H9 (cell line): ENCODE results near the gene NCKAP5. TPM values are rescaled to one million over a fixed set of nuclear protein-coding genes. Genes with fewer than 3 reads are reported as not detected.

ENCODE experiments used
- DNase-seq: peaks from one replicate; pipeline ENCODE4 v3.0.0-alpha.2; 2017
- H2AFZ ChIP-seq: one replicate; pipeline ENCODE4 v1.6.1; 2013; ENCODE audit warnings: mild to moderate bottlenecking, low read length, control low read depth, moderate library complexity
- H2AK5ac ChIP-seq: 2 replicates; pipeline ENCODE4 v1.6.1; 2013; ENCODE audit warnings: low read length, control low read depth, mixed read lengths; ENCODE audit not compliant: insufficient read length
- H2BK120ac ChIP-seq: one replicate; pipeline ENCODE4 v1.6.1; 2013; ENCODE audit warnings: low read depth, mild to moderate bottlenecking, low read length, control low read depth, inconsistent platforms; ENCODE audit not compliant: poor library complexity, severe bottlenecking
- H2BK12ac ChIP-seq: 2 replicates; pipeline ENCODE4 v1.6.1; 2013; ENCODE audit warnings: low read length, control low read depth, mixed read lengths, low read depth; ENCODE audit not compliant: insufficient read length
- H2BK15ac ChIP-seq: 2 replicates; pipeline ENCODE4 v1.6.1; 2013; ENCODE audit warnings: low read depth, low read length, control low read depth
- H2BK20ac ChIP-seq: one replicate; pipeline ENCODE4 v1.6.1; 2013; ENCODE audit warnings: low read depth, mild to moderate bottlenecking, low read length, control low read depth, inconsistent platforms; ENCODE audit not compliant: poor library complexity, severe bottlenecking
- H2BK5ac ChIP-seq: 2 replicates; pipeline ENCODE4 v1.6.1; 2013; ENCODE audit warnings: low read length, control low read depth, mixed read lengths; ENCODE audit not compliant: insufficient read length
- H3K14ac ChIP-seq: 2 replicates; pipeline ENCODE4 v1.6.1; 2013; ENCODE audit warnings: low read length, control low read depth; ENCODE audit not compliant: insufficient read depth
- H3K18ac ChIP-seq: 2 replicates; pipeline ENCODE4 v1.6.1; 2013; ENCODE audit warnings: low read depth, mild to moderate bottlenecking, mixed read lengths, low read length, control low read depth; ENCODE audit not compliant: insufficient read length
- H3K23ac ChIP-seq: 2 replicates; pipeline ENCODE4 v1.6.1; 2013; ENCODE audit warnings: low read length, control low read depth, mixed read lengths, low read depth; ENCODE audit not compliant: insufficient read length
- H3K23me2 ChIP-seq: 2 replicates; pipeline ENCODE4 v1.6.1; 2013; ENCODE audit warnings: low read depth, mild to moderate bottlenecking, mixed read lengths, low read length, control low read depth; ENCODE audit not compliant: insufficient read length, poor library complexity, severe bottlenecking
- H3K27ac ChIP-seq: 2 replicates; pipeline ENCODE4 v1.5.1; 2013; ENCODE audit warnings: low read length, control low read depth, mixed read lengths, low read depth; ENCODE audit not compliant: insufficient read length
- H3K27me3 ChIP-seq: 2 replicates; pipeline ENCODE4 v1.6.1; 2013; ENCODE audit warnings: low read length, control low read depth, inconsistent platforms; ENCODE audit not compliant: insufficient read depth
- H3K4ac ChIP-seq: 2 replicates; pipeline ENCODE4 v1.6.1; 2013; ENCODE audit warnings: low read depth, mild to moderate bottlenecking, control low read depth, inconsistent platforms, low read length, moderate library complexity
- H3K4me1 ChIP-seq: 2 replicates; pipeline ENCODE4 v1.6.1; 2013; ENCODE audit warnings: low read length, control low read depth, inconsistent platforms; ENCODE audit not compliant: insufficient read depth
- H3K4me2 ChIP-seq: 2 replicates; pipeline ENCODE4 v1.6.1; 2013; ENCODE audit warnings: low read length, control low read depth, mixed read lengths; ENCODE audit not compliant: insufficient read length, insufficient read depth
- H3K56ac ChIP-seq: 2 replicates; pipeline ENCODE4 v1.6.1; 2013; ENCODE audit warnings: low read depth, mild to moderate bottlenecking, mixed read lengths, low read length, control low read depth; ENCODE audit not compliant: insufficient read length
- H3K79me1 ChIP-seq: 2 replicates; pipeline ENCODE4 v1.6.1; 2013; ENCODE audit warnings: low read depth, mild to moderate bottlenecking, moderate library complexity, low read length, control low read depth, inconsistent platforms; ENCODE audit not compliant: insufficient read depth, poor library complexity, severe bottlenecking
- H3K79me2 ChIP-seq: 2 replicates; pipeline ENCODE4 v1.6.1; 2013; ENCODE audit warnings: low read length, control low read depth, inconsistent platforms; ENCODE audit not compliant: insufficient read depth
- H3K9ac ChIP-seq: 2 replicates; pipeline ENCODE4 v1.6.1; 2013; ENCODE audit warnings: low read length, control low read depth, mixed read lengths; ENCODE audit not compliant: insufficient read length; ENCODE audit errors: extremely low read depth
- H3K9me3 ChIP-seq: one replicate; pipeline ENCODE4 v1.6.1; 2013; ENCODE audit warnings: low read depth, low read length, inconsistent platforms; ENCODE audit not compliant: control insufficient read depth
- H3T11ph ChIP-seq: one replicate; pipeline ENCODE4 v1.6.1; 2013; ENCODE audit warnings: mild to moderate bottlenecking, low read length, control low read depth, inconsistent platforms
- H4K20me1 ChIP-seq: one replicate; pipeline ENCODE4 v1.6.1; 2013; ENCODE audit not compliant: control insufficient read depth, insufficient read length, insufficient read depth
- H4K5ac ChIP-seq: 2 replicates; pipeline ENCODE4 v1.6.1; 2013; ENCODE audit warnings: low read depth, mild to moderate bottlenecking, mixed read lengths, low read length, control low read depth; ENCODE audit not compliant: insufficient read length
- H4K8ac ChIP-seq: replicated peaks from 2 replicates; pipeline ENCODE4 v1.6.1; 2013; ENCODE audit warnings: low read length, control low read depth, mixed read lengths, low read depth; ENCODE audit not compliant: insufficient read length
- H4K91ac ChIP-seq: 2 replicates; pipeline ENCODE4 v1.6.1; 2013; ENCODE audit warnings: low read depth, mild to moderate bottlenecking, moderate library complexity, mixed read lengths, low read length, control low read depth; ENCODE audit not compliant: insufficient read length
- H3K27ac Mint-ChIP-seq, 3 experiments: 2 replicates in 2 of 3; 3 replicates in 1 of 3; pipeline ENCODE4 v1.8.0; 2020 to 2021; ENCODE audit warnings: mixed read lengths in 3 of 3, mild to moderate bottlenecking in 1 of 3, moderate library complexity in 1 of 3
- H3K27me3 Mint-ChIP-seq: 2 replicates; pipeline ENCODE4 v1.8.0; 2021; ENCODE audit warnings: low read depth, mild to moderate bottlenecking, moderate library complexity, mixed read lengths
- H3K36me3 Mint-ChIP-seq, 3 experiments: 2 replicates in 2 of 3; 3 replicates in 1 of 3; pipeline ENCODE4 v1.8.0; 2020 to 2021; ENCODE audit warnings: low read depth in 3 of 3, mixed read lengths in 3 of 3; ENCODE audit not compliant: insufficient read depth in 1 of 3
- H3K4me1 Mint-ChIP-seq, 2 experiments: 2 replicates each; pipeline ENCODE4 v1.8.0; 2020; ENCODE audit warnings: mixed read lengths in 2 of 2
- H3K4me3 Mint-ChIP-seq, 2 experiments: 2 replicates in 1 of 2; 3 replicates in 1 of 2; pipeline ENCODE4 v1.8.0; 2020 to 2021; ENCODE audit warnings: mild to moderate bottlenecking in 2 of 2, mixed read lengths in 2 of 2, moderate library complexity in 1 of 2
- H3K9me3 Mint-ChIP-seq, 2 experiments: 2 replicates in 1 of 2; 3 replicates in 1 of 2; pipeline ENCODE4 v1.8.0; 2020; ENCODE audit warnings: mild to moderate bottlenecking in 2 of 2, mixed read lengths in 2 of 2, moderate library complexity in 1 of 2
- WGBS: extraction: QIAGEN DNeasy Blood & Tissue Kit; methylation state at CpG from one replicate; pipeline ENCODE4 v1.1.7; 2013; ENCODE audit warnings: missing lambda C conversion rate, low lambda C conversion rate, mixed read lengths; ENCODE audit not compliant: insufficient read length; ENCODE audit errors: extremely low coverage; 5-methylcytosine and 5-hydroxymethylcytosine counted together
- total RNA-seq: library from RNA; stranded (reverse); gene quantifications from 2 replicates; pipeline ENCODE4 v1.2.1, GENCODE V29; 2021
- TF ChIP-seq, protein P1 (sequence below): fragments of 200-600 bp; sonication (generic); conservative IDR thresholded peaks from 3 replicates; pipeline ENCODE4 v1.8.0; 2021; ENCODE audit warnings: antibody characterized with exemption, mild to moderate bottlenecking

NCKAP5 gene
- total RNA-seq, 1 experiment from 2014 or later, result 0.26 TPM

DNA sequence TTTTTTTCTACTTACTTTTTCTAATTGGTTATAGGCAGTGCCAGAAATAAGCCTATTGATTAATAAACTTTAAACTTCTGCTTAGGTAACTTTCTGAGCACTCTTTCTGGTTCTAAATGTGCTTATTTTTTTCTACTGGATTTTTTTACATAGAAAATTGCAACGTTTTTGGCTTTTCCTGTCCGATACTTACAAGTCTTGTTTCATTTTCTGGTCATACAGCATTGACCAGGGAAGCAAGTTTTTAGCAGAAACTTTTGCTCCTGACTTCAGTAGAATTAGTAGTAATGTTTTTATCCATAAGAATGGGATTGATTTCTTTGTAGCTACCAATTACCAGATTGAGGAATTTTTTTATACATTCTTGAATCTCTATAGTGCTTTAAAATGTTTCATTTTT is 36.9 kb downstream of the NCKAP5 start:
- no peak overlapping the region for H2AFZ ChIP-seq
- H3K27ac ChIP-seq, result no peak overlapping the region
- H3K79me1 ChIP-seq, result no peaks in the 10 kb centered on the region
- H4K5ac ChIP-seq, result no peak overlapping the region
- H3K36me3 Mint-ChIP-seq, result no peaks in the 10 kb centered on the region
- no peak overlapping the region for H3K18ac ChIP-seq
- no peaks in the 10 kb centered on the region for H4K20me1 ChIP-seq
- H2BK12ac ChIP-seq, result no peak overlapping the region
- no peaks in the 10 kb centered on the region for H3K9me3 ChIP-seq
- H3K79me2 ChIP-seq, result no peaks in the 10 kb centered on the region
- no peak overlapping the region for H3K23ac ChIP-seq
- H3K4me1 ChIP-seq, result no peaks in the 10 kb centered on the region
- no peak overlapping the region for H4K8ac ChIP-seq
- no peak overlapping the region for H3K56ac ChIP-seq
- H2BK15ac ChIP-seq, result no peak overlapping the region
- H3K4me3 Mint-ChIP-seq, result no peak overlapping the region
- no CpG with 5 or more reads among the region's 2 CpGs for WGBS
- no peak overlapping the region for H3K9ac ChIP-seq
- no peaks in the 10 kb centered on the region for H3K4me1 Mint-ChIP-seq
- no peak overlapping the region for H4K91ac ChIP-seq
- no peak overlapping the region for H3K4ac ChIP-seq
- no peak overlapping the region for H3K4me2 ChIP-seq
- H3K9me3 Mint-ChIP-seq, result no peaks in the 10 kb centered on the region; a peak in 1 of 5 replicates
- H3K27ac Mint-ChIP-seq, result no peak overlapping the region
- no peak overlapping the region for H3K14ac ChIP-seq
- no peak overlapping the region for H2BK120ac ChIP-seq
- TF ChIP-seq, protein P1, sequence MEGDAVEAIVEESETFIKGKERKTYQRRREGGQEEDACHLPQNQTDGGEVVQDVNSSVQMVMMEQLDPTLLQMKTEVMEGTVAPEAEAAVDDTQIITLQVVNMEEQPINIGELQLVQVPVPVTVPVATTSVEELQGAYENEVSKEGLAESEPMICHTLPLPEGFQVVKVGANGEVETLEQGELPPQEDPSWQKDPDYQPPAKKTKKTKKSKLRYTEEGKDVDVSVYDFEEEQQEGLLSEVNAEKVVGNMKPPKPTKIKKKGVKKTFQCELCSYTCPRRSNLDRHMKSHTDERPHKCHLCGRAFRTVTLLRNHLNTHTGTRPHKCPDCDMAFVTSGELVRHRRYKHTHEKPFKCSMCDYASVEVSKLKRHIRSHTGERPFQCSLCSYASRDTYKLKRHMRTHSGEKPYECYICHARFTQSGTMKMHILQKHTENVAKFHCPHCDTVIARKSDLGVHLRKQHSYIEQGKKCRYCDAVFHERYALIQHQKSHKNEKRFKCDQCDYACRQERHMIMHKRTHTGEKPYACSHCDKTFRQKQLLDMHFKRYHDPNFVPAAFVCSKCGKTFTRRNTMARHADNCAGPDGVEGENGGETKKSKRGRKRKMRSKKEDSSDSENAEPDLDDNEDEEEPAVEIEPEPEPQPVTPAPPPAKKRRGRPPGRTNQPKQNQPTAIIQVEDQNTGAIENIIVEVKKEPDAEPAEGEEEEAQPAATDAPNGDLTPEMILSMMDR, result no peak
- H3K23me2 ChIP-seq, result no peaks in the 10 kb centered on the region
- DNase-seq, result no peak
- H3T11ph ChIP-seq, result no peak overlapping the region
- no peak overlapping the region for H2BK5ac ChIP-seq
- peaks cover 13% of the 10 kb centered on the region for H3K27me3 Mint-ChIP-seq
- no peak overlapping the region for H2AK5ac ChIP-seq
- no peak overlapping the region for H2BK20ac ChIP-seq
- no peaks in the 10 kb centered on the region; the same call in 1 of the 2 replicates for H3K27me3 ChIP-seq
